Measurements from ENCODE around the gene FAM110C. TPM values are rescaled to one million over a fixed set of nuclear protein-coding genes. Genes with fewer than 3 reads are reported as not detected.
"Not testable (repeated sequence)": the region's sequence is repeated elsewhere in the genome, so short reads cannot be mapped to it uniquely, and the experiment has no call there.

FAM110C gene
- total RNA-seq, 4 donors from 2014 or later = 10.7 to 22.0 (median 17.6) TPM

DNA sequence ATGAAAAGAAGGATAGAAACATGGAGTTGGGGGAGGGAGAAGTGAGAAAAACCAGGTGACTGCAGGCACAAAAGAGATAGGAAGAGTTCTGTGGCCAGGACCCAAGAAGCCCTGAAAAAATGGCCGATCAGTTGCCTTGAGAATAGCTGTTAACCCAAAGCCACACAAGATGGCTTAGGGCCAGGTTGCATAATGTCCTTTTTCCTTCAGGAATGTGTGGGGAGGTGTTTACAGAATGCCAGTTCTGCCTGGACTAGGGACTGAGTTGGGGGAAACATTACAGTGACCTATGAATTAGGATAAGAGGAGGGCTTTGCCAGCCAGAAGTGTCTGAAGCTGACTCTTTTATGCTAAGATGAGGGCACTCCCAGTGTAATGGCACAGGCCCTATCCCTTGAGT, 17.1 kb downstream of the FAM110C start:
- H3K9me3 ChIP-seq = no peaks in the 10 kb centered on the region
- 61% methylated on average over 1 of the region's 1 CpG for WGBS
- DNase-seq (ENCODE audit: low spot score in 2 of 2) = no peak
- no peak overlapping the region for H3K27ac ChIP-seq
- H3K27me3 ChIP-seq = no peaks in the 10 kb centered on the region
- TF ChIP-seq EP300 (IDR thresholded peaks at IDR 0.05) = no peak
- no peak for TF ChIP-seq POLR2A (IDR thresholded peaks at IDR 0.05)
- no peak for TF ChIP-seq POLR2AphosphoS5 (IDR thresholded peaks at IDR 0.05)
- TF ChIP-seq, protein P1, sequence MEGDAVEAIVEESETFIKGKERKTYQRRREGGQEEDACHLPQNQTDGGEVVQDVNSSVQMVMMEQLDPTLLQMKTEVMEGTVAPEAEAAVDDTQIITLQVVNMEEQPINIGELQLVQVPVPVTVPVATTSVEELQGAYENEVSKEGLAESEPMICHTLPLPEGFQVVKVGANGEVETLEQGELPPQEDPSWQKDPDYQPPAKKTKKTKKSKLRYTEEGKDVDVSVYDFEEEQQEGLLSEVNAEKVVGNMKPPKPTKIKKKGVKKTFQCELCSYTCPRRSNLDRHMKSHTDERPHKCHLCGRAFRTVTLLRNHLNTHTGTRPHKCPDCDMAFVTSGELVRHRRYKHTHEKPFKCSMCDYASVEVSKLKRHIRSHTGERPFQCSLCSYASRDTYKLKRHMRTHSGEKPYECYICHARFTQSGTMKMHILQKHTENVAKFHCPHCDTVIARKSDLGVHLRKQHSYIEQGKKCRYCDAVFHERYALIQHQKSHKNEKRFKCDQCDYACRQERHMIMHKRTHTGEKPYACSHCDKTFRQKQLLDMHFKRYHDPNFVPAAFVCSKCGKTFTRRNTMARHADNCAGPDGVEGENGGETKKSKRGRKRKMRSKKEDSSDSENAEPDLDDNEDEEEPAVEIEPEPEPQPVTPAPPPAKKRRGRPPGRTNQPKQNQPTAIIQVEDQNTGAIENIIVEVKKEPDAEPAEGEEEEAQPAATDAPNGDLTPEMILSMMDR (IDR thresholded peaks at IDR 0.05) = no peak
- no peaks in the 10 kb centered on the region for H3K36me3 ChIP-seq
- H3K4me3 ChIP-seq = no peak overlapping the region
- peaks cover 21% of the 10 kb centered on the region for H3K4me1 ChIP-seq

- TF ChIP-seq EP300 (IDR thresholded peaks at IDR 0.05) (no peak), POLR2AphosphoS5 (IDR thresholded peaks at IDR 0.05) (no peak), POLR2A (IDR thresholded peaks at IDR 0.05) (no peak)
- TF ChIP-seq, protein P1 (IDR thresholded peaks at IDR 0.05) = no peak
- Histone ChIP-seq H3K27ac (no peak overlapping the region), H3K27me3 (no peaks in the 10 kb centered on the region)
Measured at GRCh38 chr2:28406-28975, 17.8 kb downstream of the FAM110C start.

DNA sequence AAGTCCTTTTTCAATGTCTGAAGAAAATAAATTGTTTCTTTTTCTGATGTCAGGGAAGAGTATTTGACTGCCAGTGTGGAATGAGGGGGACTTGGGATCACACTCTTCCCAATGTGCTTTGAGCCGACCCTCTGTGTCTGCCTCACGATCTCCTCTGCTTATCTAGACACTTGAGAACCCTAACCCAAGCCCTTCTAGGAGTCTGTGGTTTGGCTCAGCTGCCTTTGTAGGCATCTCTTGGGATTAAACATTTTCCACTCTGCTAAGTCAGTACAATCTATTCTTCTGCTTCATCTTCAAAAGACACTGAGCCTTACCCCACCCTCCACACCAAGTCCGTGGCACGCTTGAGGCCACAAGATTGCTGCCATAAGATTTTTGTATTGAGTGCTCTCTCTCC, 19.4 kb downstream of the FAM110C start:
- no peak overlapping the region for H3K27ac ChIP-seq
- H3K4me3 ChIP-seq = no peak overlapping the region
- DNase-seq (ENCODE audit: low spot score in 2 of 2) = no peak

More at GRCh38 chr2:28406-28975, 17.8 kb downstream of the FAM110C start:
- Histone ChIP-seq H3K9me3 (no peaks in the 10 kb centered on the region), H3K36me3 (no peaks in the 10 kb centered on the region), H3K4me1 (peaks cover 14% of the 10 kb centered on the region), H3K4me3 (no peak overlapping the region)
- 64% methylated on average over 5 of the region's 5 CpGs for WGBS
- DNase-seq (ENCODE audit: low spot score in 2 of 2) = no peak

DNA sequence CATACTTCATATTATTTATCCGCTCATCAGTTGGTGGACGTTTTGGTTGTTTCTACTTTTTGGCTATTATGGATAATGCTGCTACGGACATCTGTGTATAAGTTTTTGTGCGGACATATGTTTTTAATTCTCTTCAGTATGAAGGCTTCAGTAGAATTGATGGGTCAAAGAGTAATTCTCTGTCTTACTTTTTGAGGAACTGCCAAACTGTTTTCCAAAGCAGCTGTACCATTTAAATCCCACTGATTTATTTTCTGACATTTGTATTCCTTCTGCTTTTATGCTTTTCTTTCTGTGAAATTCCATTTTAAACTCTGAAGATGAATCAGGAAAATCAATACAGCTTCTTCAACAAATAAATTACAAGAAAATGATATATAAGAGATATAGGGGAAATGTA, 20.8 kb downstream of the FAM110C start:
- WGBS = 73% methylated on average over 4 of the region's 4 CpGs

More for the DNA sequence above, 19.4 kb downstream of the FAM110C start:
- Histone ChIP-seq H3K27me3 (no peaks in the 10 kb centered on the region), H3K36me3 (no peaks in the 10 kb centered on the region), H3K9me3 (no peaks in the 10 kb centered on the region), H3K4me1 (peaks cover 5% of the 10 kb centered on the region)
- WGBS = 69% methylated on average over 4 of the region's 4 CpGs
- TF ChIP-seq, protein P1 (IDR thresholded peaks at IDR 0.05) = no peak
- TF ChIP-seq EP300 (IDR thresholded peaks at IDR 0.05) (no peak), POLR2A (IDR thresholded peaks at IDR 0.05) (no peak), POLR2AphosphoS5 (IDR thresholded peaks at IDR 0.05) (no peak)

DNA sequence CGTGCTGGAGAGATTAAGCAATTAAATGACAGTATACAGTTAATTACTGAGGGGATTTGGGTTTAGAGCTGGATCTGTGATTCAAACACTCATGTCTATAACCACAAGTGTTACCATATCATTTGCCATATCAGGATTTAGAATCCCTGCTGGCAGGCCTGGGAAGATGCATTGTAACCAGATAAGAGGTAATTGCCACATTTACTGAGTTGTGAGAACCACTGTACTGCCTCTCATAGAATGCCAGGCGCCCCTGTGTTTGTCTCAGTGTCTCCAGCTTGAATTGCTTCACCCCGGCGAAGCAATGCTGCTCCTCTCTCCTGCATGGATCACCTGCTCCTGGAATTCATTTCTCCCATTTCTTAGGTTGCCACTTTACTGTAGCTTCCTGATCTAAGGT, 21.7 kb downstream of the FAM110C start:
- not testable (repeated sequence) for DNase-seq (ENCODE audit: low spot score in 2 of 2); H3K9me3 ChIP-seq; H3K27ac ChIP-seq; H3K36me3 ChIP-seq; H3K4me1 ChIP-seq; H3K27me3 ChIP-seq; H3K4me3 ChIP-seq
- 88% methylated on average over 4 of the region's 4 CpGs for WGBS

More for the DNA sequence above, 20.8 kb downstream of the FAM110C start:
- Histone ChIP-seq H3K4me3 (no peak overlapping the region), H3K27ac (no peak overlapping the region), H3K9me3 (no peaks in the 10 kb centered on the region), H3K36me3 (no peaks in the 10 kb centered on the region), H3K27me3 (no peaks in the 10 kb centered on the region), H3K4me1 (peaks cover under 1% of the 10 kb centered on the region)
- TF ChIP-seq EP300 (IDR thresholded peaks at IDR 0.05) (no peak), POLR2AphosphoS5 (IDR thresholded peaks at IDR 0.05) (no peak), POLR2A (IDR thresholded peaks at IDR 0.05) (no peak)
- TF ChIP-seq, protein P1 (IDR thresholded peaks at IDR 0.05) = no peak
- no peak for DNase-seq (ENCODE audit: low spot score in 2 of 2)

- Histone ChIP-seq H3K9me3 (no peaks in the 10 kb centered on the region), H3K27me3 (no peaks in the 10 kb centered on the region), H3K27ac (no peak overlapping the region), H3K4me3 (no peak overlapping the region), H3K4me1 (peaks cover 6% of the 10 kb centered on the region), H3K36me3 (no peaks in the 10 kb centered on the region)
- TF ChIP-seq POLR2AphosphoS5 (IDR thresholded peaks at IDR 0.05) = no peak
- TF ChIP-seq, protein P1 (IDR thresholded peaks at IDR 0.05) = no peak
- no peak for TF ChIP-seq EP300 (IDR thresholded peaks at IDR 0.05)
- TF ChIP-seq POLR2A (IDR thresholded peaks at IDR 0.05) = no peak
- no peak for DNase-seq (ENCODE audit: low spot score in 2 of 2)
Measured at GRCh38 chr2:24107-24506, 22.2 kb downstream of the FAM110C start.

Measured in suprapubic skin (tissue), 4 donors.